Measurements from ENCODE around the gene COL9A2.

Gene COL9A2

GRCh38 chr1:40317394-40318074 is 448 bp upstream of the COL9A2 start:
- no peak for DNase-seq

- peak; percentile 65 for DNase-seq
Measured at GRCh38 chr1:40315795-40316594, 1.1 kb downstream of the COL9A2 start.

- peak; percentile 95 for DNase-seq
Measured at GRCh38 chr1:40315239-40315794, 1.8 kb downstream of the COL9A2 start.

- DNase-seq = no peak
Measured at GRCh38 chr1:40314721-40315238, 2.3 kb downstream of the COL9A2 start.

- DNase-seq = peak; percentile 7
Measured at GRCh38 chr1:40313958-40314720, 2.9 kb downstream of the COL9A2 start.

GRCh38 chr1:40313329-40313957 is 3.6 kb downstream of the COL9A2 start:
- DNase-seq = no peak

- peak; percentile 2 for DNase-seq
Measured at GRCh38 chr1:40312238-40313205, 4.6 kb downstream of the COL9A2 start.

- no peak for DNase-seq
Measured at GRCh38 chr1:40311692-40312091, 5.4 kb downstream of the COL9A2 start.

GRCh38 chr1:40310983-40311642 is 6.0 kb downstream of the COL9A2 start:
- no peak for DNase-seq

GRCh38 chr1:40310129-40310461 is 7.0 kb downstream of the COL9A2 start:
- DNase-seq = no peak

- DNase-seq = peak; percentile 42
Measured at GRCh38 chr1:40309374-40310128, 7.5 kb downstream of the COL9A2 start.

GRCh38 chr1:40308036-40308727 is 8.9 kb downstream of the COL9A2 start:
- DNase-seq = peak; percentile 64

- DNase-seq = no peak
Measured at GRCh38 chr1:40307186-40307585, 9.9 kb downstream of the COL9A2 start.

GRCh38 chr1:40306296-40306695 is 10.8 kb downstream of the COL9A2 start:
- DNase-seq = no peak

GRCh38 chr1:40305871-40306270 is 11.2 kb downstream of the COL9A2 start:
- DNase-seq = no peak

GRCh38 chr1:40305451-40305850 is 11.6 kb downstream of the COL9A2 start:
- DNase-seq = no peak

- no peak for DNase-seq
Measured at GRCh38 chr1:40303790-40304189, 13.3 kb downstream of the COL9A2 start.

- no peak for DNase-seq
Measured at GRCh38 chr1:40303051-40303771, 13.9 kb downstream of the COL9A2 start.

- no peak for DNase-seq
Measured at GRCh38 chr1:40302475-40302874, 14.6 kb downstream of the COL9A2 start.
